Panc1 (cell line): ENCODE measurements around the gene RANGRF.

Source experiments
- TF ChIP-seq, protein P1 (sequence below): fragments of 450-650 bp; IDR thresholded peaks from 2 replicates; pipeline ENCODE4 v1.5.1; 2017; ENCODE audit warnings: mild to moderate bottlenecking
- TF ChIP-seq, protein P2 (sequence below), 2 experiments: IDR thresholded peaks; 2 replicates each; pipeline ENCODE4 v1.6.1; 2011 to 2012; ENCODE audit warnings: low read depth in 2 of 2, control low read depth in 1 of 2, low read length in 1 of 2, mild to moderate bottlenecking in 1 of 2, moderate library complexity in 1 of 2; ENCODE audit not compliant: insufficient read depth in 1 of 2

GRCh38 chr17:8294361-8294760 is 5.9 kb downstream of the RANGRF start:
- TF ChIP-seq, protein P1, sequence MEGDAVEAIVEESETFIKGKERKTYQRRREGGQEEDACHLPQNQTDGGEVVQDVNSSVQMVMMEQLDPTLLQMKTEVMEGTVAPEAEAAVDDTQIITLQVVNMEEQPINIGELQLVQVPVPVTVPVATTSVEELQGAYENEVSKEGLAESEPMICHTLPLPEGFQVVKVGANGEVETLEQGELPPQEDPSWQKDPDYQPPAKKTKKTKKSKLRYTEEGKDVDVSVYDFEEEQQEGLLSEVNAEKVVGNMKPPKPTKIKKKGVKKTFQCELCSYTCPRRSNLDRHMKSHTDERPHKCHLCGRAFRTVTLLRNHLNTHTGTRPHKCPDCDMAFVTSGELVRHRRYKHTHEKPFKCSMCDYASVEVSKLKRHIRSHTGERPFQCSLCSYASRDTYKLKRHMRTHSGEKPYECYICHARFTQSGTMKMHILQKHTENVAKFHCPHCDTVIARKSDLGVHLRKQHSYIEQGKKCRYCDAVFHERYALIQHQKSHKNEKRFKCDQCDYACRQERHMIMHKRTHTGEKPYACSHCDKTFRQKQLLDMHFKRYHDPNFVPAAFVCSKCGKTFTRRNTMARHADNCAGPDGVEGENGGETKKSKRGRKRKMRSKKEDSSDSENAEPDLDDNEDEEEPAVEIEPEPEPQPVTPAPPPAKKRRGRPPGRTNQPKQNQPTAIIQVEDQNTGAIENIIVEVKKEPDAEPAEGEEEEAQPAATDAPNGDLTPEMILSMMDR: no peak
- TF ChIP-seq, protein P2, sequence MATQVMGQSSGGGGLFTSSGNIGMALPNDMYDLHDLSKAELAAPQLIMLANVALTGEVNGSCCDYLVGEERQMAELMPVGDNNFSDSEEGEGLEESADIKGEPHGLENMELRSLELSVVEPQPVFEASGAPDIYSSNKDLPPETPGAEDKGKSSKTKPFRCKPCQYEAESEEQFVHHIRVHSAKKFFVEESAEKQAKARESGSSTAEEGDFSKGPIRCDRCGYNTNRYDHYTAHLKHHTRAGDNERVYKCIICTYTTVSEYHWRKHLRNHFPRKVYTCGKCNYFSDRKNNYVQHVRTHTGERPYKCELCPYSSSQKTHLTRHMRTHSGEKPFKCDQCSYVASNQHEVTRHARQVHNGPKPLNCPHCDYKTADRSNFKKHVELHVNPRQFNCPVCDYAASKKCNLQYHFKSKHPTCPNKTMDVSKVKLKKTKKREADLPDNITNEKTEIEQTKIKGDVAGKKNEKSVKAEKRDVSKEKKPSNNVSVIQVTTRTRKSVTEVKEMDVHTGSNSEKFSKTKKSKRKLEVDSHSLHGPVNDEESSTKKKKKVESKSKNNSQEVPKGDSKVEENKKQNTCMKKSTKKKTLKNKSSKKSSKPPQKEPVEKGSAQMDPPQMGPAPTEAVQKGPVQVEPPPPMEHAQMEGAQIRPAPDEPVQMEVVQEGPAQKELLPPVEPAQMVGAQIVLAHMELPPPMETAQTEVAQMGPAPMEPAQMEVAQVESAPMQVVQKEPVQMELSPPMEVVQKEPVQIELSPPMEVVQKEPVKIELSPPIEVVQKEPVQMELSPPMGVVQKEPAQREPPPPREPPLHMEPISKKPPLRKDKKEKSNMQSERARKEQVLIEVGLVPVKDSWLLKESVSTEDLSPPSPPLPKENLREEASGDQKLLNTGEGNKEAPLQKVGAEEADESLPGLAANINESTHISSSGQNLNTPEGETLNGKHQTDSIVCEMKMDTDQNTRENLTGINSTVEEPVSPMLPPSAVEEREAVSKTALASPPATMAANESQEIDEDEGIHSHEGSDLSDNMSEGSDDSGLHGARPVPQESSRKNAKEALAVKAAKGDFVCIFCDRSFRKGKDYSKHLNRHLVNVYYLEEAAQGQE (IDR thresholded peaks at IDR 0.05; ENCODE audit: insufficient read depth in 1 of 2, low read depth in 2 of 2, low read length in 1 of 2): no peak
